ENCODE data around the gene EXD1. TPM values are rescaled to one million over a fixed set of nuclear protein-coding genes. Genes with fewer than 3 reads are reported as not detected.

Gene EXD1
- total RNA-seq, 1 experiment from 2014 or later, result not detected

GRCh38 chr15:41183581-41183980 is 47.0 kb downstream of the EXD1 start:
- no peak overlapping the region for H3K27ac ChIP-seq (ENCODE audit: low read depth, low read length, poor library complexity, severe bottlenecking)
- no peak for TF ChIP-seq CTCF (conservative IDR thresholded peaks at IDR 0.05; ENCODE audit: low read depth, low read length)
- TF ChIP-seq EZH2 (IDR thresholded peaks at IDR 0.05; ENCODE audit: borderline replicate concordance, low read depth, low read length, poor library complexity, severe bottlenecking), result no peak
- no peak for DNase-seq (ENCODE audit: low spot score)
- no peaks in the 10 kb centered on the region for H3K27me3 ChIP-seq (replicated peaks; ENCODE audit: insufficient read depth, low read depth, low read length, poor library complexity)
- ChIA-PET POLR2A (ENCODE audit: low non-redundant PET) (no interaction called here), CTCF (interaction anchor here (1.0 kb wide), 2 partner anchors 278 to 279 kb away, joined by 3 to 10 read pairs; no protein-coding TSS in a partner anchor)
- no peak overlapping the region for H3K4me3 ChIP-seq (ENCODE audit: low read depth, low read length, poor library complexity, severe bottlenecking)
- no peaks in the 10 kb centered on the region for H3K4me1 ChIP-seq (ENCODE audit: insufficient read depth, low read length, poor library complexity, severe bottlenecking)
- H3K9me3 ChIP-seq (ENCODE audit: low read depth, low read length, poor library complexity, severe bottlenecking), result no peaks in the 10 kb centered on the region
- BruUV-seq (replicated peaks), result no TSS peak
- intact Hi-C loops (cut with micrococcal nuclease; ENCODE audit: unreplicated experiment), result loop anchor here (1.0 to 5.0 kb wide), 2 partner anchors 166 to 279 kb away; no protein-coding TSS in a partner anchor
- no peaks in the 10 kb centered on the region for H3K36me3 ChIP-seq (ENCODE audit: insufficient read depth, low read length, poor library complexity, severe bottlenecking)

DNA sequence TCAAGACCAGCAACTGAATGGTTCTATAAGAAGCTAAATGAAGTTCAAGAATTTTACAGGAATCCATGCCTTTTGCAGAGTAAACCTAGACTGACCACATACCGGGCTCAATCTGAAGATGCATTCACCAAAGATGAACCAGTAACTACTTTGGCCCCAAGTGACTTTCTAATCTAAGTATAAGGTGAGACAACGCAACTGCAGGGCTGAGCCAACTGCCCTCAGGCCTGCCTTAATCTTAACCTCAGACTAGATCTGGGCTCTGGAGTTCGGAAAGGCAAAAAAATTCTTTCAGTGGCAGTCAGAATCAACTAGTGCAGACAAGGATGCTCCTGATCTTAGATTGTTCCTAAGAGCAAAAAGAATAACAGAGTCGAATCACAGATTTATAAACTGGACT is 48.3 kb downstream of the EXD1 start:
- Histone ChIP-seq H3K4me3 (ENCODE audit: low read depth, low read length, poor library complexity, severe bottlenecking) (no peak overlapping the region), H3K27ac (ENCODE audit: low read depth, low read length, poor library complexity, severe bottlenecking) (no peak overlapping the region), H3K36me3 (ENCODE audit: insufficient read depth, low read length, poor library complexity, severe bottlenecking) (no peaks in the 10 kb centered on the region), H3K9me3 (ENCODE audit: low read depth, low read length, poor library complexity, severe bottlenecking) (no peaks in the 10 kb centered on the region), H3K4me1 (ENCODE audit: insufficient read depth, low read length, poor library complexity, severe bottlenecking) (no peaks in the 10 kb centered on the region), H3K27me3 (replicated peaks; ENCODE audit: insufficient read depth, low read depth, low read length, poor library complexity) (no peaks in the 10 kb centered on the region)
- BruUV-seq (replicated peaks), result no TSS peak
- CTCF ChIA-PET, result interaction anchor here (0.7 kb wide), 1 partner anchor 8 kb away, joined by 7 read pairs; no protein-coding TSS in a partner anchor
- no peak for DNase-seq (ENCODE audit: low spot score)
- intact Hi-C loops (cut with micrococcal nuclease; ENCODE audit: unreplicated experiment), result loop anchor here (5.0 kb wide), 1 partner anchor 165 kb away; no protein-coding TSS in a partner anchor
- POLR2A ChIA-PET (ENCODE audit: low non-redundant PET), result no interaction called here
- TF ChIP-seq CTCF (conservative IDR thresholded peaks at IDR 0.05; ENCODE audit: low read depth, low read length), result no peak
- no peak for TF ChIP-seq EZH2 (IDR thresholded peaks at IDR 0.05; ENCODE audit: borderline replicate concordance, low read depth, low read length, poor library complexity, severe bottlenecking)

- intact Hi-C loops (cut with micrococcal nuclease; ENCODE audit: unreplicated experiment), result loop anchor here (5.0 kb wide), 1 partner anchor 163 kb away; no protein-coding TSS in a partner anchor
- no peaks in the 10 kb centered on the region for H3K9me3 ChIP-seq (ENCODE audit: low read depth, low read length, poor library complexity, severe bottlenecking)
- no peak for DNase-seq (ENCODE audit: low spot score)
- no peak overlapping the region for H3K27ac ChIP-seq (ENCODE audit: low read depth, low read length, poor library complexity, severe bottlenecking)
- no peak overlapping the region for H3K4me3 ChIP-seq (ENCODE audit: low read depth, low read length, poor library complexity, severe bottlenecking)
- ChIA-PET POLR2A (ENCODE audit: low non-redundant PET) (no interaction called here), CTCF (no interaction called here)
- no peaks in the 10 kb centered on the region for H3K4me1 ChIP-seq (ENCODE audit: insufficient read depth, low read length, poor library complexity, severe bottlenecking)
- no TSS peak for BruUV-seq (replicated peaks)
- no peaks in the 10 kb centered on the region for H3K27me3 ChIP-seq (replicated peaks; ENCODE audit: insufficient read depth, low read depth, low read length, poor library complexity)
- TF ChIP-seq CTCF (conservative IDR thresholded peaks at IDR 0.05; ENCODE audit: low read depth, low read length), result no peak
- TF ChIP-seq EZH2 (IDR thresholded peaks at IDR 0.05; ENCODE audit: borderline replicate concordance, low read depth, low read length, poor library complexity, severe bottlenecking), result no peak
- H3K36me3 ChIP-seq (ENCODE audit: insufficient read depth, low read length, poor library complexity, severe bottlenecking), result no peaks in the 10 kb centered on the region
These were observed 50.3 kb downstream of the EXD1 start for GRCh38 chr15:41180206-41180789.

All from A673 (cell line).